ENCODE results near the gene ATP5F1D. TPM values are rescaled to one million over a fixed set of nuclear protein-coding genes. Genes with fewer than 3 reads are reported as not detected.
A peak's percentile ranks its signal among the peaks of the same experiment; 100 is the strongest.

The ATP5F1D gene
- total and polyA plus RNA-seq, 2 of the 8 experiments (the other 6 are each of a cell fraction or from before 2014, with no cell fraction given), result 174 to 249 TPM

DNA sequence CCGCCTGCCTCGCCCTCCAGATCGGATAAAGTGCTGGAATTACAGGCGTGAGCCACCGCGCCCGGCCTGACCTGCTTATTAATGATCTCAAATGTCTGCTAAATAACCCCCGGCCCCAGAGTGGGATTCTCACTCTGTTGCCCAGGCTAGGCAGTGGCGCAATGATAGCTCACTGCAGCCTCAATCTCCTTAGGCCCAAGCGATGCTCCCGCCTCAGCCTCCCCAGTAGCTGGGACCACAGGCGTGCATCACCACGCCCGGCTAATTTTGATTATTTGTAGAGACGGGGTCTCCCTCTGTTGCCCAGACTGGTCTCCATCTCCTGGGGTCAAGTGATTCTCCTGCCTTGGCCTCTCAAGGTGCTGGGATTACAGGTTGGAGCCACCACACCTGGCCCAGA is 626 bp upstream of the ATP5F1D start:
- H4K8ac ChIP-seq (ENCODE audit: extremely low read depth, insufficient read depth, low read length), result no peak overlapping the region
- no peak overlapping the region for H2AFZ ChIP-seq (ENCODE audit: low read length)
- H4K20me1 ChIP-seq (replicated peaks in 1 of 2; ENCODE audit: control insufficient read depth in 1 of 2, insufficient read depth in 2 of 2, low read length in 2 of 2), result peaks cover 0 to 7% of the 10 kb centered on the region in 2 experiments
- no peaks in the 10 kb centered on the region for H3K36me3 ChIP-seq (ENCODE audit: control insufficient read depth in 2 of 4, insufficient read depth in 4 of 4, low read length in 3 of 4)
- no peak overlapping the region for H2BK12ac ChIP-seq (ENCODE audit: low read depth, low read length)
- H3K23ac ChIP-seq (ENCODE audit: insufficient read length), result no peak overlapping the region
- peak overlapping the region; percentile 57 to 89 for H3K4me2 ChIP-seq (ENCODE audit: insufficient read depth in 1 of 2, low read depth in 2 of 2, low read length in 2 of 2)
- ChIA-PET POLR2A (ENCODE audit: partially characterized antibody) (interaction anchor here (0.7 to 10.1 kb wide), 15 partner anchors 8 to 366 kb away, joined by 3 to 355 read pairs (median 4); partner anchors contain the start of genes CIRBP, CNN2 and GPX4), CTCF (ENCODE audit: partially characterized antibody) (interaction anchor here (0.7 to 7.7 kb wide), 14 partner anchors 17 to 253 kb away, joined by 3 to 212 read pairs (median 3); partner anchors contain the start of gene CIRBP)
- no peak overlapping the region for H4K91ac ChIP-seq (replicated peaks; ENCODE audit: insufficient read length, low read length)
- H2BK15ac ChIP-seq (ENCODE audit: low read length), result no peak overlapping the region
- no peak overlapping the region for H3K9ac ChIP-seq (replicated peaks in 1 of 4; ENCODE audit: extremely low read depth in 1 of 4, low read depth in 3 of 4, low read length in 3 of 4)
- H3K4me3 ChIP-seq (ENCODE audit: extremely low read depth in 1 of 4, insufficient read depth in 2 of 4, low read depth in 3 of 4, low read length in 4 of 4), result peak overlapping the region in 2 of 4 experiments; percentile 10 to 95; a peak in 4 of 8 replicates
- peaks cover 0 to 7% of the 10 kb centered on the region in 2 experiments; a peak in 1 of 4 replicates for H3K79me2 ChIP-seq (ENCODE audit: control insufficient read depth in 1 of 2, insufficient read depth in 2 of 2, low read length in 2 of 2)
- H3K9me3 ChIP-seq (ENCODE audit: insufficient read depth in 2 of 2, low read depth in 1 of 2, low read length in 1 of 2), result no peaks in the 10 kb centered on the region
- no peak for FAIRE-seq
- peaks cover 15% of the 10 kb centered on the region; the same call in 1 of the 2 replicates for H3K23me2 ChIP-seq (ENCODE audit: low read depth, low read length)
- peaks cover 9% of the 10 kb centered on the region for H3K79me1 ChIP-seq (ENCODE audit: low read depth, low read length)
- H3K27ac ChIP-seq (ENCODE audit: low read depth, low read length), result no peak overlapping the region
- H2BK120ac ChIP-seq (replicated peaks; ENCODE audit: low read depth, low read length), result no peak overlapping the region
- no peak overlapping the region for H4K5ac ChIP-seq (ENCODE audit: insufficient read length, low read depth, low read length)
- H3K56ac ChIP-seq (replicated peaks; ENCODE audit: insufficient read length, low read depth, low read length), result no peak overlapping the region
- no peak overlapping the region for H3K14ac ChIP-seq (ENCODE audit: insufficient read length)
- WGBS, 2 experiments (ENCODE audit: extremely low coverage in 1 of 2, insufficient coverage in 1 of 2, insufficient read length in 1 of 2, insufficient replicate concordance in 2 of 2, low coverage in 1 of 2, low lambda C conversion rate in 2 of 2, missing lambda C conversion rate in 1 of 2), result 80% methylated on average over 15 of the region's 15 CpGs; no CpG with 5 or more reads in 1 of the 2 experiments
- peaks cover 0 to 27% (median 13%) of the 10 kb centered on the region in 4 experiments; a peak in 5 of 7 replicates for H3K4me1 ChIP-seq (replicated peaks in 1 of 4; ENCODE audit: control insufficient read depth in 3 of 4, insufficient read depth in 4 of 4, low read length in 3 of 4)
- no peaks in the 10 kb centered on the region for H3K27me3 ChIP-seq (replicated peaks in 1 of 4; ENCODE audit: control insufficient read depth in 3 of 4, extremely low read depth in 1 of 4, insufficient read depth in 3 of 4, low read length in 3 of 4)
- no peak overlapping the region for H3K4ac ChIP-seq (replicated peaks; ENCODE audit: insufficient read length, low read depth, low read length)
- no peak overlapping the region for H2AK5ac ChIP-seq (ENCODE audit: low read depth, low read length)
- no peak overlapping the region for H3K18ac ChIP-seq (ENCODE audit: extremely low read depth, low read length)
- H2BK20ac ChIP-seq (ENCODE audit: low read length), result no peak overlapping the region
- DNase-seq (ENCODE audit: low read depth in 1 of 2, low spot score in 2 of 2), result peak in 1 of 2 experiments; percentile 52
- H2BK5ac ChIP-seq (ENCODE audit: low read depth, low read length), result no peak overlapping the region
- TF ChIP-seq, protein P1, sequence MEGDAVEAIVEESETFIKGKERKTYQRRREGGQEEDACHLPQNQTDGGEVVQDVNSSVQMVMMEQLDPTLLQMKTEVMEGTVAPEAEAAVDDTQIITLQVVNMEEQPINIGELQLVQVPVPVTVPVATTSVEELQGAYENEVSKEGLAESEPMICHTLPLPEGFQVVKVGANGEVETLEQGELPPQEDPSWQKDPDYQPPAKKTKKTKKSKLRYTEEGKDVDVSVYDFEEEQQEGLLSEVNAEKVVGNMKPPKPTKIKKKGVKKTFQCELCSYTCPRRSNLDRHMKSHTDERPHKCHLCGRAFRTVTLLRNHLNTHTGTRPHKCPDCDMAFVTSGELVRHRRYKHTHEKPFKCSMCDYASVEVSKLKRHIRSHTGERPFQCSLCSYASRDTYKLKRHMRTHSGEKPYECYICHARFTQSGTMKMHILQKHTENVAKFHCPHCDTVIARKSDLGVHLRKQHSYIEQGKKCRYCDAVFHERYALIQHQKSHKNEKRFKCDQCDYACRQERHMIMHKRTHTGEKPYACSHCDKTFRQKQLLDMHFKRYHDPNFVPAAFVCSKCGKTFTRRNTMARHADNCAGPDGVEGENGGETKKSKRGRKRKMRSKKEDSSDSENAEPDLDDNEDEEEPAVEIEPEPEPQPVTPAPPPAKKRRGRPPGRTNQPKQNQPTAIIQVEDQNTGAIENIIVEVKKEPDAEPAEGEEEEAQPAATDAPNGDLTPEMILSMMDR (IDR thresholded peaks at IDR 0.05; ENCODE audit: control extremely low read depth in 1 of 3, insufficient read depth in 1 of 3, low read depth in 1 of 3, low read length in 3 of 3), result no peak
- TF ChIP-seq CBX5 (IDR thresholded peaks at IDR 0.05; ENCODE audit: low read depth, low read length), result no peak
- no peak for TF ChIP-seq RBBP5 (IDR thresholded peaks at IDR 0.05; ENCODE audit: borderline replicate concordance, low read depth, low read length)
- TF ChIP-seq SIN3A (conservative IDR thresholded peaks at IDR 0.05 in 1 of 2, IDR thresholded peaks at IDR 0.05 in 1 of 2; ENCODE audit: low read depth in 1 of 2, low read length in 2 of 2), result no peak
- TF ChIP-seq, protein P2, sequence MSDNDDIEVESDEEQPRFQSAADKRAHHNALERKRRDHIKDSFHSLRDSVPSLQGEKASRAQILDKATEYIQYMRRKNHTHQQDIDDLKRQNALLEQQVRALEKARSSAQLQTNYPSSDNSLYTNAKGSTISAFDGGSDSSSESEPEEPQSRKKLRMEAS (IDR thresholded peaks at IDR 0.05), result no peak
- TF ChIP-seq RNF2 (IDR thresholded peaks at IDR 0.05; ENCODE audit: borderline replicate concordance, low read depth, low read length, missing control alignments, poor library complexity, severe bottlenecking), result no peak
- TF ChIP-seq EP300 (IDR thresholded peaks at IDR 0.05; ENCODE audit: borderline replicate concordance in 1 of 2, low read depth in 2 of 2, low read length in 2 of 2), result no peak
- no peak for TF ChIP-seq TEAD4 (IDR thresholded peaks at IDR 0.05; ENCODE audit: low read depth, low read length)
- TF ChIP-seq HDAC6 (IDR thresholded peaks at IDR 0.05; ENCODE audit: low read depth, low read length), result no peak

Measured in H1 (cell line).